Colonic mucosa (tissue), 4 donors: ENCODE data around the gene PTPN5. TPM values are rescaled to one million over a fixed set of nuclear protein-coding genes. Genes with fewer than 3 reads are reported as not detected.

Source experiments
- DNase-seq: peaks from one replicate; pipeline ENCODE4 v3.0.0-alpha.2; 2020
- H3K27ac ChIP-seq: fragments of 200-600 bp; one replicate; pipeline ENCODE4 v1.8.0; 2021
- H3K27me3 ChIP-seq: fragments of 200-600 bp; one replicate; pipeline ENCODE4 v1.8.0; 2021
- H3K36me3 ChIP-seq: fragments of 200-600 bp; one replicate; pipeline ENCODE4 v1.8.0; 2021
- H3K4me1 ChIP-seq: fragments of 200-600 bp; one replicate; pipeline ENCODE4 v1.8.0; 2021; ENCODE audit warnings: mild to moderate bottlenecking
- H3K4me3 ChIP-seq: fragments of 200-600 bp; one replicate; pipeline ENCODE4 v1.8.0; 2021
- H3K9ac ChIP-seq, 2 donors: one replicate each; pipeline ENCODE4 v1.7.0; 2013; ENCODE audit warnings: control low read depth in 2 of 2, low read depth in 2 of 2, low read length in 2 of 2
- H3K9me3 ChIP-seq: fragments of 200-600 bp; one replicate; pipeline ENCODE4 v1.8.0; 2021
- CTCF ChIP-seq: fragments of 200-600 bp; IDR thresholded peaks from one replicate; pipeline ENCODE4 v1.8.0; 2022; ENCODE audit warnings: antibody characterized with exemption, mild to moderate bottlenecking
- intact Hi-C: fragments of 100-400 bp; cut with DNase I; formaldehyde crosslinking; loops from one replicate; pipeline ENCODE4 v1.14.1; 2022
- total RNA-seq, 2 donors: library from RNA; stranded (reverse); fragmentation: NEBNext Ultra II Directional in 1 of 2; extraction: Animal tissue kit (Norgen Biotek cat#: 25700) in 1 of 2; gene quantifications; one replicate each; pipeline ENCODE4 v1.2.1, GENCODE V29; 2021
- donor health status: healthy.
- donor health status: DM: no; HTN: no; CAD: no.
- donor health status: DM: no; HTN: no; CAD: no.

PTPN5 gene
- total RNA-seq, 2 donors from 2014 or later = 0.19 TPM; not detected in 1

GRCh38 chr11:18757811-18758210 is 33.8 kb downstream of the PTPN5 start:
- no peak for TF ChIP-seq CTCF
- Histone ChIP-seq H3K9ac (no peak overlapping the region), H3K9me3 (no peaks in the 10 kb centered on the region), H3K27me3 (no peaks in the 10 kb centered on the region), H3K4me3 (no peak overlapping the region), H3K27ac (no peak overlapping the region), H3K36me3 (no peaks in the 10 kb centered on the region), H3K4me1 (no peaks in the 10 kb centered on the region)
- intact Hi-C loops = no loop called here
- no peak for DNase-seq

GRCh38 chr11:18756889-18757288 is 34.7 kb downstream of the PTPN5 start:
- Histone ChIP-seq H3K36me3 (no peaks in the 10 kb centered on the region), H3K9ac (no peak overlapping the region), H3K27ac (no peak overlapping the region), H3K4me1 (no peaks in the 10 kb centered on the region), H3K4me3 (no peak overlapping the region), H3K9me3 (no peaks in the 10 kb centered on the region), H3K27me3 (no peaks in the 10 kb centered on the region)
- intact Hi-C loops = no loop called here
- no peak for TF ChIP-seq CTCF
- no peak for DNase-seq

GRCh38 chr11:18754308-18754707 is 37.3 kb downstream of the PTPN5 start:
- Histone ChIP-seq H3K9ac (no peak overlapping the region), H3K9me3 (no peaks in the 10 kb centered on the region), H3K27ac (no peak overlapping the region), H3K36me3 (no peaks in the 10 kb centered on the region), H3K27me3 (no peaks in the 10 kb centered on the region), H3K4me1 (no peaks in the 10 kb centered on the region), H3K4me3 (no peak overlapping the region)
- DNase-seq = no peak
- TF ChIP-seq CTCF = no peak
- intact Hi-C loops = no loop called here

- DNase-seq = no peak
- no peak for TF ChIP-seq CTCF
- intact Hi-C loops = no loop called here
- Histone ChIP-seq H3K9me3 (no peaks in the 10 kb centered on the region), H3K4me1 (no peaks in the 10 kb centered on the region), H3K36me3 (no peaks in the 10 kb centered on the region), H3K27me3 (no peaks in the 10 kb centered on the region), H3K27ac (no peak overlapping the region), H3K4me3 (no peak overlapping the region), H3K9ac (no peak overlapping the region)
These were observed 39.1 kb downstream of the PTPN5 start for GRCh38 chr11:18752502-18752901.

- Histone ChIP-seq H3K9me3 (no peaks in the 10 kb centered on the region), H3K4me1 (no peaks in the 10 kb centered on the region), H3K36me3 (no peaks in the 10 kb centered on the region), H3K27me3 (no peaks in the 10 kb centered on the region), H3K4me3 (no peak overlapping the region), H3K27ac (no peak overlapping the region), H3K9ac (no peak overlapping the region)
- no peak for TF ChIP-seq CTCF
- no peak for DNase-seq
- intact Hi-C loops = no loop called here
These were observed 40.7 kb downstream of the PTPN5 start for GRCh38 chr11:18750944-18751343.
